ENCODE measurements around the gene TMEM182. TPM values are rescaled to one million over a fixed set of nuclear protein-coding genes. Genes with fewer than 3 reads are reported as not detected.
A peak's percentile ranks its signal among the peaks of the same experiment; 100 is the strongest.

Gene TMEM182
- total and polyA plus RNA-seq, 4 donors = 1.1 to 7.6 (median 2.6) TPM

- Histone ChIP-seq H3K4me3 (no peak overlapping the region), H3K9me3 (ENCODE audit: control insufficient read depth in 4 of 4, insufficient read depth in 3 of 4, low read length in 3 of 4) (no peaks in the 10 kb centered on the region), H3K36me3 (ENCODE audit: control insufficient read depth in 4 of 4, insufficient read depth in 4 of 4, low read length in 4 of 4) (no peaks in the 10 kb centered on the region), H3K27ac (ENCODE audit: low read depth in 1 of 2, low read length in 1 of 2) (no peak overlapping the region), H3K27me3 (ENCODE audit: control insufficient read depth in 3 of 3, insufficient read depth in 3 of 3, low read length in 2 of 3) (no peaks in the 10 kb centered on the region), H3K9ac (ENCODE audit: insufficient read depth in 1 of 2, low read length in 2 of 2) (no peak overlapping the region), H3K4me1 (ENCODE audit: control insufficient read depth in 5 of 5, insufficient read depth in 5 of 5, low read length in 5 of 5) (peaks cover 0 to 41% (median 8%) of the 10 kb centered on the region in 5 donors)
- DNase-seq = peak in 2 of 3 donors; percentile 42 to 86
- ATAC-seq (ENCODE audit: insufficient read depth, low FRiP score) = no peak
- no peak for TF ChIP-seq CTCF (IDR thresholded peaks at IDR 0.05; ENCODE audit: control extremely low read depth, extremely low read depth)
Observed at GRCh38 chr2:102758439-102758838, 3.4 kb upstream of the TMEM182 start.

- ATAC-seq (ENCODE audit: insufficient read depth, low FRiP score) (no peak), DNase-seq (no peak)
- H3K9me3 ChIP-seq (ENCODE audit: control insufficient read depth in 4 of 4, insufficient read depth in 3 of 4, low read length in 3 of 4) = no peaks in the 10 kb centered on the region
- WGBS, 2 donors = 93 to 97% methylated on average over 6 of the region's 6 CpGs
- no peak overlapping the region for H3K9ac ChIP-seq (ENCODE audit: insufficient read depth in 1 of 2, low read length in 2 of 2)
- no peak overlapping the region for H3K4me3 ChIP-seq
- peaks cover 2 to 4% (median 4%) of the 10 kb centered on the region in 4 donors for H3K36me3 ChIP-seq (ENCODE audit: control insufficient read depth in 4 of 4, insufficient read depth in 4 of 4, low read length in 4 of 4)
- peaks cover 0 to 12% (median 7%) of the 10 kb centered on the region in 5 donors for H3K4me1 ChIP-seq (ENCODE audit: control insufficient read depth in 5 of 5, insufficient read depth in 5 of 5, low read length in 5 of 5)
- no peaks in the 10 kb centered on the region for H3K27me3 ChIP-seq (ENCODE audit: control insufficient read depth in 3 of 3, insufficient read depth in 3 of 3, low read length in 2 of 3)
- H3K27ac ChIP-seq (ENCODE audit: low read depth in 1 of 2, low read length in 1 of 2) = peak overlapping the region in 1 of 2 donors; percentile 45
- TF ChIP-seq CTCF (IDR thresholded peaks at IDR 0.05; ENCODE audit: control extremely low read depth, extremely low read depth) = no peak
Observed at GRCh38 chr2:102764083-102764482, 2.3 kb downstream of the TMEM182 start.

- H3K9me3 ChIP-seq (ENCODE audit: control insufficient read depth in 4 of 4, insufficient read depth in 3 of 4, low read length in 3 of 4) = no peaks in the 10 kb centered on the region
- peaks cover 2 to 4% (median 4%) of the 10 kb centered on the region in 4 donors for H3K36me3 ChIP-seq (ENCODE audit: control insufficient read depth in 4 of 4, insufficient read depth in 4 of 4, low read length in 4 of 4)
- no peak overlapping the region for H3K4me3 ChIP-seq
- 90 to 100% methylated on average over 1 of the region's 1 CpG for WGBS, 2 donors
- no peak for DNase-seq
- TF ChIP-seq CTCF (IDR thresholded peaks at IDR 0.05; ENCODE audit: control extremely low read depth, extremely low read depth) = no peak
- H3K9ac ChIP-seq (ENCODE audit: insufficient read depth in 1 of 2, low read length in 2 of 2) = no peak overlapping the region
- H3K27ac ChIP-seq (ENCODE audit: low read depth in 1 of 2, low read length in 1 of 2) = peak overlapping the region in 1 of 2 donors; percentile 53
- peaks cover 0 to 8% (median 2%) of the 10 kb centered on the region in 5 donors for H3K4me1 ChIP-seq (ENCODE audit: control insufficient read depth in 5 of 5, insufficient read depth in 5 of 5, low read length in 5 of 5)
- no peak for ATAC-seq (ENCODE audit: insufficient read depth, low FRiP score)
- no peaks in the 10 kb centered on the region for H3K27me3 ChIP-seq (ENCODE audit: control insufficient read depth in 3 of 3, insufficient read depth in 3 of 3, low read length in 2 of 3)
Observed at GRCh38 chr2:102765061-102765460, 3.2 kb downstream of the TMEM182 start.

- Histone ChIP-seq H3K9ac (ENCODE audit: insufficient read depth in 1 of 2, low read length in 2 of 2) (no peak overlapping the region), H3K4me1 (ENCODE audit: control insufficient read depth in 5 of 5, insufficient read depth in 5 of 5, low read length in 5 of 5) (peaks cover 0 to 10% (median 8%) of the 10 kb centered on the region in 5 donors), H3K27ac (ENCODE audit: low read depth in 1 of 2, low read length in 1 of 2) (no peak overlapping the region), H3K9me3 (ENCODE audit: control insufficient read depth in 4 of 4, insufficient read depth in 3 of 4, low read length in 3 of 4) (no peaks in the 10 kb centered on the region), H3K27me3 (ENCODE audit: control insufficient read depth in 3 of 3, insufficient read depth in 3 of 3, low read length in 2 of 3) (no peaks in the 10 kb centered on the region), H3K4me3 (no peak overlapping the region), H3K36me3 (ENCODE audit: control insufficient read depth in 4 of 4, insufficient read depth in 4 of 4, low read length in 4 of 4) (peaks cover 2 to 6% (median 4%) of the 10 kb centered on the region in 4 donors)
- DNase-seq (no peak), ATAC-seq (ENCODE audit: insufficient read depth, low FRiP score) (no peak)
- no peak for TF ChIP-seq CTCF (IDR thresholded peaks at IDR 0.05; ENCODE audit: control extremely low read depth, extremely low read depth)
- WGBS, 2 donors = 96 to 98% methylated on average over 3 of the region's 3 CpGs
Observed at GRCh38 chr2:102768253-102768652, 6.4 kb downstream of the TMEM182 start.

All from lung (tissue), 12 donors.